ENCODE data around the gene TECTB. TPM values are rescaled to one million over a fixed set of nuclear protein-coding genes. Genes with fewer than 3 reads are reported as not detected.

TECTB gene
- total RNA-seq, 1 experiment from 2014 or later, result not detected

GRCh38 chr10:112288486-112288885 is 5.3 kb downstream of the TECTB start:
- H4K20me1 ChIP-seq (ENCODE audit: low read length), result no peaks in the 10 kb centered on the region
- DNase-seq (no peak), ATAC-seq (no peak)
- ChIA-PET CTCF (no interaction called here), POLR2A (ENCODE audit: unreplicated experiment) (no interaction called here)
- no peaks in the 10 kb centered on the region for H3K9me2 ChIP-seq (replicated peaks; ENCODE audit: low read length)
- no peaks in the 10 kb centered on the region for H3K4me1 ChIP-seq (ENCODE audit: insufficient read depth, low read length)
- H3K9ac ChIP-seq (ENCODE audit: low read length), result no peak overlapping the region
- no peaks in the 10 kb centered on the region for H3K36me3 ChIP-seq (ENCODE audit: low read depth, low read length)
- no peak overlapping the region for H2AFZ ChIP-seq (ENCODE audit: low read length)
- no peaks in the 10 kb centered on the region for H3K79me2 ChIP-seq (ENCODE audit: low read length)
- no TSS peak for BruUV-seq (replicated peaks)
- H3K9me3 ChIP-seq (ENCODE audit: low read length), result no peaks in the 10 kb centered on the region
- no peak overlapping the region for H3K4me2 ChIP-seq (ENCODE audit: low read length)
- intact Hi-C loops (cut with micrococcal nuclease), result no loop called here
- H3K4me3 ChIP-seq (ENCODE audit: low read length), result no peak overlapping the region
- no peak overlapping the region for H3K27ac ChIP-seq (ENCODE audit: low read length)
- TF ChIP-seq EZH2 (IDR thresholded peaks at IDR 0.05; ENCODE audit: low read length, unreplicated experiment) (no peak), CTCF (conservative IDR thresholded peaks at IDR 0.05; ENCODE audit: low read depth, low read length) (no peak), EZH2phosphoT487 (IDR thresholded peaks at IDR 0.05; ENCODE audit: borderline replicate concordance, low read length) (no peak)
- peaks cover 13% of the 10 kb centered on the region; the same call in 1 of the 2 replicates for H3K27me3 ChIP-seq (ENCODE audit: low read length)
- H3F3A ChIP-seq (ENCODE audit: low read length, unreplicated experiment), result no peaks in the 10 kb centered on the region

- H4K20me1 ChIP-seq (ENCODE audit: low read length), result no peaks in the 10 kb centered on the region
- H3K4me3 ChIP-seq (ENCODE audit: low read length), result no peak overlapping the region
- ChIA-PET POLR2A (ENCODE audit: unreplicated experiment) (no interaction called here), CTCF (no interaction called here)
- H3F3A ChIP-seq (ENCODE audit: low read length, unreplicated experiment), result no peaks in the 10 kb centered on the region
- no peaks in the 10 kb centered on the region for H3K36me3 ChIP-seq (ENCODE audit: low read depth, low read length)
- H3K9ac ChIP-seq (ENCODE audit: low read length), result no peak overlapping the region
- DNase-seq (no peak), ATAC-seq (no peak)
- peaks cover 17% of the 10 kb centered on the region; the same call in 1 of the 2 replicates for H3K27me3 ChIP-seq (ENCODE audit: low read length)
- no peaks in the 10 kb centered on the region for H3K79me2 ChIP-seq (ENCODE audit: low read length)
- H2AFZ ChIP-seq (ENCODE audit: low read length), result no peak overlapping the region
- H3K27ac ChIP-seq (ENCODE audit: low read length), result no peak overlapping the region
- H3K4me2 ChIP-seq (ENCODE audit: low read length), result no peak overlapping the region
- BruUV-seq (replicated peaks), result no TSS peak
- intact Hi-C loops (cut with micrococcal nuclease), result no loop called here
- TF ChIP-seq EZH2phosphoT487 (IDR thresholded peaks at IDR 0.05; ENCODE audit: borderline replicate concordance, low read length) (no peak), EZH2 (IDR thresholded peaks at IDR 0.05; ENCODE audit: low read length, unreplicated experiment) (no peak), CTCF (conservative IDR thresholded peaks at IDR 0.05; ENCODE audit: low read depth, low read length) (no peak)
- H3K9me2 ChIP-seq (replicated peaks; ENCODE audit: low read length), result no peaks in the 10 kb centered on the region
- no peaks in the 10 kb centered on the region for H3K4me1 ChIP-seq (ENCODE audit: insufficient read depth, low read length)
- H3K9me3 ChIP-seq (ENCODE audit: low read length), result no peaks in the 10 kb centered on the region
These were observed 6.3 kb downstream of the TECTB start for GRCh38 chr10:112289373-112290053.

- intact Hi-C loops (cut with micrococcal nuclease), result no loop called here
- no peaks in the 10 kb centered on the region for H3K9me3 ChIP-seq (ENCODE audit: low read length)
- H3K36me3 ChIP-seq (ENCODE audit: low read depth, low read length), result no peaks in the 10 kb centered on the region
- H3K27ac ChIP-seq (ENCODE audit: low read length), result no peak overlapping the region
- H3K27me3 ChIP-seq (ENCODE audit: low read length), result peaks cover 17% of the 10 kb centered on the region; the same call in 1 of the 2 replicates
- DNase-seq (no peak), ATAC-seq (no peak)
- no TSS peak for BruUV-seq (replicated peaks)
- H3F3A ChIP-seq (ENCODE audit: low read length, unreplicated experiment), result no peaks in the 10 kb centered on the region
- H4K20me1 ChIP-seq (ENCODE audit: low read length), result no peaks in the 10 kb centered on the region
- no peak overlapping the region for H3K4me3 ChIP-seq (ENCODE audit: low read length)
- CTCF ChIA-PET, result no interaction called here
- H3K79me2 ChIP-seq (ENCODE audit: low read length), result no peaks in the 10 kb centered on the region
- TF ChIP-seq EZH2phosphoT487 (IDR thresholded peaks at IDR 0.05; ENCODE audit: borderline replicate concordance, low read length) (no peak), CTCF (conservative IDR thresholded peaks at IDR 0.05; ENCODE audit: low read depth, low read length) (no peak), EZH2 (IDR thresholded peaks at IDR 0.05; ENCODE audit: low read length, unreplicated experiment) (no peak)
- no peaks in the 10 kb centered on the region for H3K4me1 ChIP-seq (ENCODE audit: insufficient read depth, low read length)
- H2AFZ ChIP-seq (ENCODE audit: low read length), result no peak overlapping the region
- no peak overlapping the region for H3K4me2 ChIP-seq (ENCODE audit: low read length)
- POLR2A ChIA-PET (ENCODE audit: unreplicated experiment), result no interaction called here
- no peak overlapping the region for H3K9ac ChIP-seq (ENCODE audit: low read length)
- H3K9me2 ChIP-seq (replicated peaks; ENCODE audit: low read length), result no peaks in the 10 kb centered on the region
These were observed 6.8 kb downstream of the TECTB start for GRCh38 chr10:112290054-112290373.

Measured in PC-3 (cell line).